ENCODE results near the gene CRYBG2.
"Not testable (repeated sequence)": the region's sequence is repeated elsewhere in the genome, so short reads cannot be mapped to it uniquely, and the experiment has no call there.

Gene CRYBG2

DNA sequence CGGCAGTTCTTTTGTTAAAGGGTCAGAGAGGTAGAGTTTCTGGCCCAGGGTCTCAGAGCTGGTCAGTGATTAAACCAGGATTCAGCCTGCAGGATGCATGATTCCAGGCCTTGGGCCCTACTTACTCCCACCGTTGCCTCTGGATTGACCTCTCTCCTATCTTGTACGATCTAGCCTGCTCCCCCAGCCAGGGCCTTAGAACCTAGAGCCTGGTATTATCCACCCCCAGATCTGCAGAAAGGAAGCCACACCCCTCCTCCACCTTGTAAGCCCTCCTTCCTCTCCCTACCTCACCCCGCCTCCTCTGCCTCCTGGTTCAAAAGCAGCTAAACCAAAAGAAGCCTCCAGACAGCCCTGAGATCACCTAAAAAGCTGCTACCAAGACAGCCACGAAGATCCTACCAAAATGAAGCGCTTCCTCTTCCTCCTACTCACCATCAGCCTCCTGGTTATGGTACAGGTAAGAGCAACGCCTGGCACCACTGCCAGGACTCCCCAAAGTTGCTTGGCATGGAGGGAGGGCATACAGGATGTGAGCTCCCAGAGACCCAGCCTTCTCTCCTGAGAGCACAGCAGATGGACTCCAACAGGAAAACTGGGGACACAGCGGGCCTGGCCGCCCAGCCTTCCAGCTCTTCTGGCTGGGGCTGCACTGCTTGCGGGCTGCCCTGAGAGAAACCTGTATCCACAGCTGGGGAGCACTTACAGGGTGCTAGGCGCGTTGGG, 36.2 kb downstream of the CRYBG2 start, which contains the start of gene CD52:
TSS of gene CD52 (plus strand) at position 347 of the 726 bp plus-strand sequence. CDS start at position 407, 60 bp downstream.
- no peak for DNase-seq (ENCODE audit: low spot score)

DNA sequence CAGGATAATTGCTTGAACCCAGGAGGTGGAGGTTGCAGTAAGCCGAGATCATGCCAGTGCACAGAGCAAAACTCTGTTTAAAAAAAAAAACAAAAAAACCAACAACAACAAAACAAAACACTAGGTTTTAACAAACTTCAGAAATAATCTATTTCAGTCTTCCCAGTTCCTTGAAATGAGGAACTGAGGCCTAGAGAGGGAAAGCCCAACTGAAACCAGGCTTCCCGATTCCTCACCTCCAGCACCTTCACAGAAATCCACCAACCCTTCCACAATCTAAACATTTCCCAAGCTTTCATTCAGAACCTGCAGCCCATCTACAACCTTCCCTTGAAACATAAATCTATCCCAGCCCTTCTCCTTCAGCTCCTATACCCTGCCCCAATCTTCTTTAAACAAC, 36.8 kb downstream of the CRYBG2 start:
- no peak for DNase-seq (ENCODE audit: low spot score)

GRCh38 chr1:26315874-26316850, 37.8 kb downstream of the CRYBG2 start:
- no peak for DNase-seq (ENCODE audit: low spot score)

- DNase-seq (ENCODE audit: low spot score), result no peak
These were observed 39.4 kb downstream of the CRYBG2 start for GRCh38 chr1:26314501-26314900.

DNA sequence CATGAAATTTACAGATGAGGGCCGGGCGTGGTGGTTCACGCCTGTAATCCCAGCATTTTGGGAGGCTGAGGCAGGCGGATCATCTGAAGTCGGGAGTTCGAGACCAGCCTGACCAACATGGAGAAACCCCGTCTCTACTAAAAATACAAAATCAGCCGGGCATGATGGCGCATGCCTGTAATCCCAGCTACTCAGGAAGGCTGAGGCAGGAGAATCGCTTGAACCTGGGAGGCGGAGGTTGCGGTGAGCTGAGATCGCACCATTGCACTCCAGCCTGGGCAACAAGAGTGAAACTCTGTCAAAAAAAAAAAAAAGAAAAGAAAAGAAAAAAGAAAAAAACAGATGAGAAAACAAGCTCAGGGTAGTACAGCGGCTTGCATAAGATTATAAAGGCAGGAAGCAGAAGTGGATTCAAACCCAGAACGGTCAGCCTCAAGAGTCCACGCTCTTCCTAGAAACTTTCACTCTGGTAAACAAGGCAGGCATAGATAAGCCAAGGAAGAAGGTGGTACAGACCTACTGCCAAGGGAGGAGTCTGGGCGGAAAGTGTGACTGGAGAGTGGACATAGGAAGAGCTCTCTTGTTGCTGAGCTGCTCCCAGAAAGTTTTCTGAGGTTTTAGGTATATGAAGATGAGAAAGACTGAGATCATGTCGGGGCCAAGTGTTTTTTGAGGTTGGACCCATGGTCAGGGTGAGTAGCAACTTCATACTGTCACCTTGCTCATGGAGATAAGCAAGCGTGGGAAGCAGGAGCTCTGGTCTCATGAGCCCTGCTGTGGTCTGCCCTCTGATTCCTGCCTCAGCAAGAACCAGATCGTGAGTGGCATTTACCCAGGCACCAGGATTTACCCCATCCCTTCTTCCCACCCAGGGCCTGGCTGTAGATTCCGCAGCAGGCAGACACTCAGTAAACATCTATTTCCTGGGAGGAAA, 45.7 kb downstream of the CRYBG2 start:
- DNase-seq (ENCODE audit: low spot score), result not testable (repeated sequence)

DNA sequence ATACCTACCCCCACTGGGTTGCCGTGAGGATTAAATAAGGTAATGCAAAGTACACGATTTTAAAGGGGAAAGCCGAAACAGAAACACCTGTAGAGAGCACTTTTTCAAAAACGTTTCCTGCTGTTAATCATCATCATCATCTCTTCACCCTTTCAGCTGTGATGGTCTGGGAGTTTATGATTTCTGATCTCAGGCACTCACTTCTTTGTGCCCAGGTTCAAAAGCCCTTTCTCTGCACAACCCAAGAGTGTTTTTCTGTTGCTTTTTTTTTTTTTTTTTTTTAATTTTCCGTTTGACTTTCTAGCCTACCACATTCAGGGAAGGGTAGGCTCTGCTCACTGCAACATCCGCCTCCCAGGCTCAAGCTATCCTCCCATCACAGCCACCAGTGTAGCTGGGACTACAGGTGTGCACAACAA, 46.6 kb downstream of the CRYBG2 start:
- no peak for DNase-seq (ENCODE audit: low spot score)

DNA sequence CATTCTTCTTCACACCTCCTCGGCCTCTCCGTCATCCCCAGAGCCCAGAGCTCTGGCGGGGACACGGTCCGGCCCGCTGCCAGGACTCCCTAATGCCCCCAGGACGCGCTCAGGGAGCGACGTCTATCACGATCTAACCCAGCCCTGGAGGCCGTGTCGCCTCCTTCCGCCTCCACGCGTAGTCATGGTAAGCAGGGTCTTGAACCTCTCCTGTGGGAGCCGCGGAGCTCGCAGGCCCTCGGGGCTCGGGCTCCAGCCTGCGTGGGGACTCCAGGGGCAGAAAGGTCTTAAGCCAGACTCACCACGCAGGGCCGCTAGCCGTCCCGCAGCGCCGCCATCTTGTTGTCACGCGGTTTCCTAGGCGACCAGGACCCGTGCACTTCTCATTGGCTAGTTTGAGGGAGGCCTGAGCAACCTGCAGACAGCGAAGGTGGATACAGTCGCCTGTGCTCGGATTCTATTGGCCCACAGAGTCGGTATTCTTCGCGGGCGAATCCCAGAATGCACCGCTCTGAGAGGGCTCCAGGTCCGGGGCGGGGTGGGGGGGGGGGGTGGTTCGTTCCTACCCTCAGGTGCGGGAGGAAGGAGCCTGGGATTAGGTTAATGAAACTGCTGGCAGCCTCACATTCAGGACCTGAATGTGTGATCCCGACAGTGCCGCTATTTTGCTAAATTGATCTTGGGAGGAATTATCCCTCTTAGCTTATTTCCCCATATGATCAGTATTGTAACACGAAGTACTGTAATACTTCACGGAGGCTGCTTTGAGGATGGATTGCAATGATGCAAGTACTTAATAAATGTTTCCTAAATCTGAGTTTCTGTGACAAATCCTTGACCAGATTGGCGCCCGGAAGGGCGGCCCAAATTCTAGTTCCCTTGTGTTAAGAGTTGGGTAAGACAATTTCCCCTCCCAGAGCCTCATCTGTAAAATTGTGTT, 47.4 kb downstream of the CRYBG2 start, which contains the start of gene UBXN11:
TSS of gene UBXN11 (minus strand) at position 347 of the 940 bp plus-strand sequence. CDS start 3,753 bp downstream, outside the sequence.
- DNase-seq (ENCODE audit: low spot score), result peak; percentile 68

DNA sequence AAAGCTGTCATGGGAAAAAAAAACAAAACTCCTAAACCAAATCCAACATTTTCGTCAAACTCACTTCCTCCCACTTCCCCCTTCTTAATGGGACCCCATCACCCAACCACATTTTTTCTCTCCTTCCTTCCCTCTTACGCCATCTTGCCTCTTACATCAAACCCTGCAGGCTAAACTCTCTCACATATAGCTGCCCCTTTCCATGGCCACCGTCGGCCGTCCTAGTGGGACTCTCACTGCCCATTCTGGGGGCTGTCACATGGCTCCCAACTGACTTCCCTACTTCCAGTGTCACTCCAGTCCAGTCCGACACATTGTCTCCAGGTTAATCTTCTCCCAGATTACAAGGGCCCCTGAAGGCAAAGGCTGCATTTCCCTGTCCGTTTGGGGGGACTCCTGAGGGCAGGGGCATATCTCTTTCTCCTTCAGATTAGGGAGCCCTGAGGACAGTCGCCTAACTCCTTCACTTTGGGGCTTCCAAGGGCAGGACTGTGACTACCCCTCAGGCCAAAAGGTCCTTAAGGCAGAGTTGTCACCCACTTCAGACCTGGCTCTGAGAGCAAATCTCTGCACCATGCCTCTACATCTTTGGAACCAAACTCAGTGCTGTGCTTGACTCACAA, 48.2 kb downstream of the CRYBG2 start:
- DNase-seq (ENCODE audit: low spot score), result no peak

GRCh38 chr1:26302733-26303405, 51.1 kb downstream of the CRYBG2 start:
- no peak for DNase-seq (ENCODE audit: low spot score)

DNA sequence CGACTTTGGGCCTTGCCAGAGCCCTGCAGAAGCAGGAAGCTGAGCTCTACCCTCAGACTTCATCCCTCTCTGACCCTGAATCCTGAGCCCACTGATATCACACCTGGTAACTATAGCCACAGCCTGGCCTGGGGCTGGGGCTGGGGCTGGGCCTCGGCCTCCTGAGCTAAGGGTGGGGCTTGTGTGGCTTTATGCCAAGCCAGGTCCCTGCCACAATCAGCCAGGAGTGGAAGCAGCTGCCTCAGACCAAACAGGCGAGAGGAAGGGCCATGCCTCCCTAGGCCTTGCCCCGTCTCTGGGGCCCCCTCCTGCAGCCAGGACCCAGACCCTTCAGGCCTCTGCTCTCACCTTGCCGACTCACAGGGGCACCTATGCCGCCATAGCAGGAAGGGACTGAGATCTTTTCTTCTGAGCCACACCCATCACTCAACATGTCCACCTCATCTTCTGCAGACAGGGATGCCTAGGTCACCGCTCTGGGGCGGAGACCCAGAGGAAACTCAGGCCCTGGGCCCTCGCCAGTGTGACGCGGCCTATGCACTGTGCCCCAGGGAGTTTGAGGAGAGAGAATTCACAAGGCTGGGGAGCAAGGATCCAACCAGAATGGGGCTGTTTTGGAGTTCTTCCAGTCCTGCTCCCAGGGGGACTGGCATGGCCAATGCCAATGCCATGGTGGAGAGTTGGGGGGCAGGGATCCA, 53.2 kb downstream of the CRYBG2 start:
- DNase-seq (ENCODE audit: low spot score), result no peak

DNA sequence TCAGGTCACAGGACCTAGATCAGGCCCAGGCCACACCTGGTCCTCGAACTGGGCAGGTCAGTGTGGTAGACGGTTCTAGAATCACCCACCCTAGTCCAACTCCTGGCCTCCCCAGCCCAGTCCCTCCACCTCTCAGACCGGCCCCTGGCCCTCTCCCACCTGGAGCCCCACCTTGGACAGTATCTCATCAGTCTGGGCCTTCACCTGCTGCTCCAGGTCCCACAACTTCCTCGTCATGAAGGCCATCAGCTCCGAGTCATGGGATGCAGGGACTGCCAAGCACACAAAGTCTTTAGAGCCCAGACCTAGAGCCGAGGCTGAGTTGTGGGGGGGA, 56.2 kb downstream of the CRYBG2 start:
- DNase-seq (ENCODE audit: low spot score), result no peak

GRCh38 chr1:26297057-26297790, 56.7 kb downstream of the CRYBG2 start:
- no peak for DNase-seq (ENCODE audit: low spot score)

- DNase-seq (ENCODE audit: low spot score), result no peak
These were observed 57.4 kb downstream of the CRYBG2 start for GRCh38 chr1:26296340-26297056.

DNA sequence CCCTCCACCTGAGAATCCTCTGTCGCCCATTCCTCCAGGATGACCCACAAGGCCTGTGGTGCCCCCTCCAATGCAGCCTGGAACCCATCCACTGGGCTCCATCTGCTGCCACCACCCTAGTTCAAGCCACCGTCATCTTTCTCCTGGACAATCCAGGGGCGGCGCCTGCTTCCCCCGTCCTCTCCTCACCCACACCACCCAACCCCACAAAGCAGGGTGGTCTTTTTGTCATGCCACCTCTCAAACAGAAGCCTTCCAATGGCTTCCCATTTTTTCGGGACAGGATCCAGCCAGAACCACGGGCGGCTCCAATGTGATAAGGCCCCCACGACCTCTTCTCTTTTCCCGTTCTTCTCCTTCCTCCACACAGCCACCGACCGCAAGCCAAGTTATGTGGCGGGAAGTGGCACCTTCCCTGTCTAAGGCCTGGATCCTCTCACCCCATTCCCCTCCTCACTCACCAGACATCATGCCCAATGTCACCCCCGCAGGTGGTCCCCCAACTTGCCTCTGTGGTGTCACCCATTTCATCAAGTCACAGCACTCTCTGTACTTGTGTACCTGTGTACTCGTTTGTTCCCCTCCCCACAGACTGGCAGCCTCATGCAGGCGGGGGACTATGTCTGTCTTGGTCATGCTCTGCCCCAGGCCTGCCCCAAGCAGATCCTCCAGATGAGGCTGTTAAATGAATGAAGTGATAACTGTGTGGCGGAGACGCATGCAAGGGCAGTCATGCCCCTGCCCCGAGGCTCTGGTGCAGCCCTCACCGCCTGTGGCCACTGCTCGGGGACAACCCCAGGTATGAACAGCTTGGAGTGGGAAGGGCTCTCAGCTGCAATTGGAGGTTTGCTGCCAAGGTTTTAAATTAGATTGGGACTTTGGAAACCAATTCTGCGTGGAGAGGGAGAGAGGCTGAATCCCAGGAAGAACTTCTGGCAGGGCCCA, 58.5 kb downstream of the CRYBG2 start:
- DNase-seq (ENCODE audit: low spot score), result no peak

GRCh38 chr1:26293911-26294463, 59.9 kb downstream of the CRYBG2 start:
- DNase-seq (ENCODE audit: low spot score), result no peak

- not testable (repeated sequence) for DNase-seq (ENCODE audit: low spot score)
These were observed 61.2 kb downstream of the CRYBG2 start for GRCh38 chr1:26292735-26293134.

All from kidney capillary endothelial cell (primary cell).